Neutrophil (primary cell): Measurements from ENCODE around the gene DPF3.

Experiments
- H3K27ac ChIP-seq: fragments of 200-600 bp; sonication (generic); 2 replicates; pipeline ENCODE4 v1.5.1; 2016; ENCODE audit warnings: mild to moderate bottlenecking, moderate library complexity
- H3K27me3 ChIP-seq: fragments of 200-600 bp; sonication (generic); 2 replicates; pipeline ENCODE4 v1.6.0; 2016; ENCODE audit warnings: mild to moderate bottlenecking
- H3K36me3 ChIP-seq: fragments of 200-600 bp; sonication (generic); 2 replicates; pipeline ENCODE4 v1.5.1; 2017
- H3K4me1 ChIP-seq, 2 experiments: fragments of 200-600 bp in 1 of 2; sonication (generic) in 1 of 2; 1 replicate in 1 of 2; 2 replicates in 1 of 2; pipeline versions ENCODE4 v1.5.1 to v1.6.1; 2013 to 2016; ENCODE audit warnings: low read depth in 1 of 2, low read length in 1 of 2, mild to moderate bottlenecking in 1 of 2, moderate library complexity in 1 of 2; ENCODE audit not compliant: control insufficient read depth in 1 of 2, insufficient read depth in 1 of 2
- H3K4me3 ChIP-seq, 2 experiments: fragments of 200-600 bp in 1 of 2; sonication (generic) in 1 of 2; 1 replicate in 1 of 2; 2 replicates in 1 of 2; pipeline ENCODE4 v1.5.1; 2013 to 2016; ENCODE audit warnings: low read depth in 1 of 2, low read length in 1 of 2, mild to moderate bottlenecking in 1 of 2, moderate library complexity in 1 of 2
- H3K9me3 ChIP-seq: fragments of 200-600 bp; sonication (generic); 2 replicates; pipeline ENCODE4 v1.5.1; 2016
- TF ChIP-seq, protein P1 (sequence below): fragments of 200-600 bp; sonication (generic); IDR thresholded peaks from 2 replicates; pipeline ENCODE4 v1.5.1; 2016; ENCODE audit warnings: antibody characterized with exemption

The DPF3 gene

GRCh38 chr14:72810201-72810600, 83.7 kb downstream of the DPF3 start:
- Histone ChIP-seq H3K27ac (no peak overlapping the region), H3K27me3 (no peaks in the 10 kb centered on the region), H3K36me3 (no peaks in the 10 kb centered on the region), H3K4me1 (no peaks in the 10 kb centered on the region), H3K4me3 (no peak overlapping the region), H3K9me3 (no peaks in the 10 kb centered on the region)
- TF ChIP-seq, protein P1, sequence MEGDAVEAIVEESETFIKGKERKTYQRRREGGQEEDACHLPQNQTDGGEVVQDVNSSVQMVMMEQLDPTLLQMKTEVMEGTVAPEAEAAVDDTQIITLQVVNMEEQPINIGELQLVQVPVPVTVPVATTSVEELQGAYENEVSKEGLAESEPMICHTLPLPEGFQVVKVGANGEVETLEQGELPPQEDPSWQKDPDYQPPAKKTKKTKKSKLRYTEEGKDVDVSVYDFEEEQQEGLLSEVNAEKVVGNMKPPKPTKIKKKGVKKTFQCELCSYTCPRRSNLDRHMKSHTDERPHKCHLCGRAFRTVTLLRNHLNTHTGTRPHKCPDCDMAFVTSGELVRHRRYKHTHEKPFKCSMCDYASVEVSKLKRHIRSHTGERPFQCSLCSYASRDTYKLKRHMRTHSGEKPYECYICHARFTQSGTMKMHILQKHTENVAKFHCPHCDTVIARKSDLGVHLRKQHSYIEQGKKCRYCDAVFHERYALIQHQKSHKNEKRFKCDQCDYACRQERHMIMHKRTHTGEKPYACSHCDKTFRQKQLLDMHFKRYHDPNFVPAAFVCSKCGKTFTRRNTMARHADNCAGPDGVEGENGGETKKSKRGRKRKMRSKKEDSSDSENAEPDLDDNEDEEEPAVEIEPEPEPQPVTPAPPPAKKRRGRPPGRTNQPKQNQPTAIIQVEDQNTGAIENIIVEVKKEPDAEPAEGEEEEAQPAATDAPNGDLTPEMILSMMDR, result no peak

DNA sequence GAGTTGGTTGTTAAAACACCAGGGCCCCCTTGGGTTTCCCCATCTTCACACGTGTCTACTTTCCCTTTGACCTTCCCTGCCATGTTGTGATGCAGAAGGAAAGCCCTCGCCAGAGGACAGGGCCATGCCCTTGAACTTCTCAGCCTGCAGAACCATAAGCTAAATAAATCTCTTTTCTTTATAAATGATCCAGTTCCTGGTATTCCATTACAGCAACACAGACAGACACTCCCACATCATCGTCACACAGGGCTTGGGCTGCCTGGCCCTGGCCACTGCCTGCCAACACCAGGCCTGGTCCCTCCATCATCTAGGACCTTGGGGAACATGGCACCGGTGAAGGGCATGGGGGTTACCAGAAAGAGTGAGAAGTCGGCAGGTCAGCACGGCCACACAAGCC, 84.8 kb downstream of the DPF3 start:
- Histone ChIP-seq H3K27ac (no peak overlapping the region), H3K4me3 (no peak overlapping the region), H3K27me3 (no peaks in the 10 kb centered on the region), H3K9me3 (no peaks in the 10 kb centered on the region), H3K36me3 (no peaks in the 10 kb centered on the region), H3K4me1 (no peaks in the 10 kb centered on the region)
- TF ChIP-seq, protein P1, result no peak

- no peaks in the 10 kb centered on the region for H3K4me1 ChIP-seq
- no peaks in the 10 kb centered on the region for H3K9me3 ChIP-seq
- H3K4me3 ChIP-seq, result no peak overlapping the region
- H3K36me3 ChIP-seq, result no peaks in the 10 kb centered on the region
- H3K27ac ChIP-seq, result no peak overlapping the region
- no peaks in the 10 kb centered on the region for H3K27me3 ChIP-seq
- TF ChIP-seq, protein P1, result no peak
These were observed 85.3 kb downstream of the DPF3 start for GRCh38 chr14:72808564-72808963.

GRCh38 chr14:72802588-72802946, 91.3 kb downstream of the DPF3 start:
- H3K9me3 ChIP-seq, result no peaks in the 10 kb centered on the region
- H3K4me1 ChIP-seq, result no peaks in the 10 kb centered on the region
- no peak overlapping the region for H3K4me3 ChIP-seq

DNA sequence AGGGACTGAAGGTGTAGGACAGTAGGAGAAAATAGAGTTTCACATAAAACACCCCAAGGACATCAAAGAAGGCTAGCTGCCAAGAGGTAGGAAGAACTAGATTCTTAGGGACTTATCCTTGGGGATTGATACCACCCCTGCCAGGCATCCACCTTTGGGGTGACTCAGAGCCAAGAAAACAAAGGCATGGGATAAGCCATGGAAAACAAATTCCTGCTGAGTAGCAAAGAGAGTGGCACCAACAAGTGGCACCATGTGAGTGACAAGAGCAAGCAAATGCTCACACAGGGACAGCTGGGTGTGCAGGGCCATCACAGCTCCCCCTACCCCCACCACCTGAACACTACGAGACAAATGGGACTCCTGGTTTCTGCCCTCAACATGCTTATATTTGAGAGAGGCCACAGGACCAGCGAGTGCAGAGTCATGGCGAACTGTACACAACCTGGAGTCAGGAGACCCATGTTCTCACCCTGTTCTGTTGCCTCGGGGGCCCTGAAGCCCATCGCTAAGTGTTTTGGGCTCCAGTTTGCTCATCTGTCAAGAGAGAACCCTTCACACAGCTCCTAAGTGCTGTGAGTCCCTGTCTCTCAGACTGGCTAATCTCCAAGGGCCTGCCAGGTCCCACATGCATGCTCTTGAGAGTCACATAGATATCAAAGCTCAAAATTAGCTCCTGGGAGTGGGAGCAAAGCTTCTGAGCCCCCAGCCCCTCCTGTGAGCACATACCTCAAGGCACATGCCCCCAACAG, 91.9 kb downstream of the DPF3 start:
- Histone ChIP-seq H3K9me3 (no peaks in the 10 kb centered on the region), H3K27ac (no peak overlapping the region), H3K4me1 (no peaks in the 10 kb centered on the region), H3K36me3 (no peaks in the 10 kb centered on the region), H3K4me3 (no peak overlapping the region), H3K27me3 (no peaks in the 10 kb centered on the region)
- TF ChIP-seq, protein P1, result no peak

More at GRCh38 chr14:72802588-72802946, 91.3 kb downstream of the DPF3 start:
- TF ChIP-seq, protein P1, result no peak
- no peak overlapping the region for H3K27ac ChIP-seq
- H3K36me3 ChIP-seq, result no peaks in the 10 kb centered on the region
- no peaks in the 10 kb centered on the region for H3K27me3 ChIP-seq
